K562 (cell line): Measurements from ENCODE around the gene ATXN1. TPM values are rescaled to one million over a fixed set of nuclear protein-coding genes. Genes with fewer than 3 reads are reported as not detected.

Experiments used
- CBFA2T3 ChIP-seq: fragments of 450-650 bp; IDR thresholded peaks from 2 replicates; pipeline ENCODE4 v1.6.1; 2017
- HCFC1 ChIP-seq: IDR thresholded peaks from 2 replicates; pipeline ENCODE4 v1.6.1; 2012; ENCODE audit warnings: low read depth, low read length, improper control_type of control experiment
- NEUROD1 ChIP-seq: fragments of 150-350 bp; IDR thresholded peaks from 2 replicates; pipeline ENCODE4 v1.6.1; 2014; ENCODE audit warnings: borderline replicate concordance, low read length, low read depth; ENCODE audit not compliant: partially characterized antibody
- RAD51 ChIP-seq: fragments of 450-650 bp; IDR thresholded peaks from 2 replicates; pipeline ENCODE4 v1.7.1; 2016; ENCODE audit warnings: low read depth, mild to moderate bottlenecking, borderline replicate concordance
- RBM14 ChIP-seq: fragments of 200-400 bp; formaldehyde crosslinking; IDR thresholded peaks from 2 replicates; pipeline ENCODE4 v1.6.1; 2018; ENCODE audit warnings: low read depth, mild to moderate bottlenecking, low read length, moderate library complexity, borderline replicate concordance; ENCODE audit not compliant: insufficient read depth
- SMARCA5 ChIP-seq: fragments of 450-650 bp; IDR thresholded peaks from 2 replicates; pipeline ENCODE4 v1.6.1; 2016
- polyA plus RNA-seq, 8 experiments: library from polyadenylated mRNA; depleted of rRNA in 4 of 8; stranded (reverse) in 5 of 8; unstranded in 3 of 8; fragments of >200 nt; fragmentation: Nextera tagmentation in 2 of 8; fragmentation: Illumina TruSeq in 1 of 8; extraction: Ambion mirVana in 2 of 8; extraction: Trizol in 1 of 8; gene quantifications; 2 replicates each; pipeline versions ENCODE4 v1.2.1 to v1.2.3, GENCODE V29; 2011 to 2014; ENCODE audit warnings: inconsistent platforms in 1 of 8, missing spikeins in 1 of 8
- total RNA-seq, 7 experiments: library from RNA; depleted of rRNA in 6 of 7; stranded (reverse); fragments of >200 nt in 6 of 7; fragmentation: Illumina TruSeq in 2 of 7; extraction: Trizol in 2 of 7; gene quantifications; 2 replicates each; pipeline versions ENCODE4 v1.2.1 to v1.2.3, GENCODE V29; 2011 to 2021; ENCODE audit warnings: low replicate concordance in 1 of 7
- TF ChIP-seq, protein P1 (sequence below): fragments of 450-650 bp; IDR thresholded peaks from 2 replicates; pipeline ENCODE4 v1.6.1; 2016; ENCODE audit warnings: low read depth
- TF ChIP-seq, protein P2 (sequence below): fragments of 450-650 bp; IDR thresholded peaks from one replicate; pipeline ENCODE4 v1.6.1; 2018; ENCODE audit warnings: mild to moderate bottlenecking, moderate library complexity; ENCODE audit not compliant: partially characterized antibody
- TF ChIP-seq, protein P3 (sequence below), 2 experiments: fragments of 450-650 bp; IDR thresholded peaks; 2 replicates each; pipeline ENCODE4 v1.6.1; 2016; ENCODE audit warnings: mild to moderate bottlenecking in 2 of 2, borderline replicate concordance in 1 of 2, low read depth in 1 of 2, moderate library complexity in 1 of 2

Gene ATXN1
- total and polyA plus RNA-seq, 9 of the 15 experiments (the other 6 are each of a cell fraction or from before 2014, with no cell fraction given): under 0.01 to 1.2 (median 0.58) TPM

DNA sequence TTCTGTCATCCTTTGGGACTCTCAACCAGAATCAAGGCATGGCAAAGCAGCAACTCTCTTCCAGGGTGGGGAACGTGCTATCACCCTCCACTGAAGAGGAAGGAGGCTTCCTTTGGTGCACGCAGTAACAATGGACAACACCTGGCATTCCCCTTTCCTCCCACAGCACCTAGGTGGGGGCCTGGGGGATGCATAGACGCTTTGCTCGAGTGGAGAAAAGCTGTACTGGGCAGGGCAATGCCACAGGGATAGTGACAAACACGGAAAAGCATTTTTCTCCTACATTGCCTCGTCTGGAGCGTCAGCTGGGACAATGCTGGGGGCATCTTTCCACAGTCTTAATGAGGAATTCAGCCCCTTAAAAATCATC lies 439.9 kb downstream of the ATXN1 start (continued):
- TF ChIP-seq, protein P1, sequence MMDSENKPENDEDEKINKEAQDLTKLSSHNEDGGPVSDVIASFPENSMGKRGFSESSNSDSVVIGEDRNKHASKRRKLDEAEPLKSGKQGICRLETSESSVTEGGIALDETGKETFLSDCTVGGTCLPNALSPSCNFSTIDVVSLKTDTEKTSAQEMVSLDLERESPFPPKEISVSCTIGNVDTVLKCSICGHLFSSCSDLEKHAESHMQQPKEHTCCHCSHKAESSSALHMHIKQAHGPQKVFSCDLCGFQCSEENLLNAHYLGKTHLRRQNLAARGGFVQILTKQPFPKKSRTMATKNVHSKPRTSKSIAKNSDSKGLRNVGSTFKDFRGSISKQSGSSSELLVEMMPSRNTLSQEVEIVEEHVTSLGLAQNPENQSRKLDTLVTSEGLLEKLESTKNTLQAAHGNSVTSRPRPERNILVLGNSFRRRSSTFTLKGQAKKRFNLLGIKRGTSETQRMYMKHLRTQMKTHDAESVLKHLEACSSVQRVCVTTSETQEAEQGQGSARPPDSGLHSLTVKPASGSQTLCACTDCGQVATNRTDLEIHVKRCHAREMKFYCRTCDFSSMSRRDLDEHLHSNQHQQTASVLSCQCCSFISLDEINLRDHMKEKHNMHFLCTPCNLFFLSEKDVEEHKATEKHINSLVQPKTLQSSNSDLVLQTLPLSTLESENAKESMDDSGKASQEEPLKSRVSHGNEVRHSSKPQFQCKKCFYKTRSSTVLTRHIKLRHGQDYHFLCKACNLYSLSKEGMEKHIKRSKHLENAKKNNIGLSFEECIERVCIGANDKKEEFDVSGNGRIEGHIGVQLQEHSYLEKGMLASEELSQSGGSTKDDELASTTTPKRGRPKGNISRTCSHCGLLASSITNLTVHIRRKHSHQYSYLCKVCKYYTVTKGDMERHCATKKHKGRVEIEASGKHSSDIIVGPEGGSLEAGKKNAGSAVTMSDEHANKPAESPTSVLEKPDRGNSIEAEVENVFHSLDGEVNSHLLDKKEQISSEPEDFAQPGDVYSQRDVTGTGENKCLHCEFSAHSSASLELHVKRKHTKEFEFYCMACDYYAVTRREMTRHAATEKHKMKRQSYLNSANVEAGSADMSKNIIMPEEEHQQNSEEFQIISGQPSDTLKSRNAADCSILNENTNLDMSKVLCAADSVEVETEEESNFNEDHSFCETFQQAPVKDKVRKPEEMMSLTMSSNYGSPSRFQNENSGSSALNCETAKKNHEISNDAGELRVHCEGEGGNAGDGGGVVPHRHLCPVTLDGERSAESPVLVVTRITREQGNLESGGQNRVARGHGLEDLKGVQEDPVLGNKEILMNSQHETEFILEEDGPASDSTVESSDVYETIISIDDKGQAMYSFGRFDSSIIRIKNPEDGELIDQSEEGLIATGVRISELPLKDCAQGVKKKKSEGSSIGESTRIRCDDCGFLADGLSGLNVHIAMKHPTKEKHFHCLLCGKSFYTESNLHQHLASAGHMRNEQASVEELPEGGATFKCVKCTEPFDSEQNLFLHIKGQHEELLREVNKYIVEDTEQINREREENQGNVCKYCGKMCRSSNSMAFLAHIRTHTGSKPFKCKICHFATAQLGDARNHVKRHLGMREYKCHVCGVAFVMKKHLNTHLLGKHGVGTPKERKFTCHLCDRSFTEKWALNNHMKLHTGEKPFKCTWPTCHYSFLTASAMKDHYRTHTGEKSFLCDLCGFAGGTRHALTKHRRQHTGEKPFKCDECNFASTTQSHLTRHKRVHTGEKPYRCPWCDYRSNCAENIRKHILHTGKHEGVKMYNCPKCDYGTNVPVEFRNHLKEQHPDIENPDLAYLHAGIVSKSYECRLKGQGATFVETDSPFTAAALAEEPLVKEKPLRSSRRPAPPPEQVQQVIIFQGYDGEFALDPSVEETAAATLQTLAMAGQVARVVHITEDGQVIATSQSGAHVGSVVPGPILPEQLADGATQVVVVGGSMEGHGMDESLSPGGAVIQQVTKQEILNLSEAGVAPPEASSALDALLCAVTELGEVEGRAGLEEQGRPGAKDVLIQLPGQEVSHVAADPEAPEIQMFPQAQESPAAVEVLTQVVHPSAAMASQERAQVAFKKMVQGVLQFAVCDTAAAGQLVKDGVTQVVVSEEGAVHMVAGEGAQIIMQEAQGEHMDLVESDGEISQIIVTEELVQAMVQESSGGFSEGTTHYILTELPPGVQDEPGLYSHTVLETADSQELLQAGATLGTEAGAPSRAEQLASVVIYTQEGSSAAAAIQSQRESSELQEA: no peak
- TF ChIP-seq, protein P2, sequence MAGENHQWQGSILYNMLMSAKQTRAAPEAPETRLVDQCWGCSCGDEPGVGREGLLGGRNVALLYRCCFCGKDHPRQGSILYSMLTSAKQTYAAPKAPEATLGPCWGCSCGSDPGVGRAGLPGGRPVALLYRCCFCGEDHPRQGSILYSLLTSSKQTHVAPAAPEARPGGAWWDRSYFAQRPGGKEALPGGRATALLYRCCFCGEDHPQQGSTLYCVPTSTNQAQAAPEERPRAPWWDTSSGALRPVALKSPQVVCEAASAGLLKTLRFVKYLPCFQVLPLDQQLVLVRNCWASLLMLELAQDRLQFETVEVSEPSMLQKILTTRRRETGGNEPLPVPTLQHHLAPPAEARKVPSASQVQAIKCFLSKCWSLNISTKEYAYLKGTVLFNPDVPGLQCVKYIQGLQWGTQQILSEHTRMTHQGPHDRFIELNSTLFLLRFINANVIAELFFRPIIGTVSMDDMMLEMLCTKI: no peak
- TF ChIP-seq CBFA2T3 (no peak), RBM14 (no peak), NEUROD1 (no peak), RAD51 (no peak), SMARCA5 (no peak), HCFC1 (no peak)
- TF ChIP-seq, protein P3, sequence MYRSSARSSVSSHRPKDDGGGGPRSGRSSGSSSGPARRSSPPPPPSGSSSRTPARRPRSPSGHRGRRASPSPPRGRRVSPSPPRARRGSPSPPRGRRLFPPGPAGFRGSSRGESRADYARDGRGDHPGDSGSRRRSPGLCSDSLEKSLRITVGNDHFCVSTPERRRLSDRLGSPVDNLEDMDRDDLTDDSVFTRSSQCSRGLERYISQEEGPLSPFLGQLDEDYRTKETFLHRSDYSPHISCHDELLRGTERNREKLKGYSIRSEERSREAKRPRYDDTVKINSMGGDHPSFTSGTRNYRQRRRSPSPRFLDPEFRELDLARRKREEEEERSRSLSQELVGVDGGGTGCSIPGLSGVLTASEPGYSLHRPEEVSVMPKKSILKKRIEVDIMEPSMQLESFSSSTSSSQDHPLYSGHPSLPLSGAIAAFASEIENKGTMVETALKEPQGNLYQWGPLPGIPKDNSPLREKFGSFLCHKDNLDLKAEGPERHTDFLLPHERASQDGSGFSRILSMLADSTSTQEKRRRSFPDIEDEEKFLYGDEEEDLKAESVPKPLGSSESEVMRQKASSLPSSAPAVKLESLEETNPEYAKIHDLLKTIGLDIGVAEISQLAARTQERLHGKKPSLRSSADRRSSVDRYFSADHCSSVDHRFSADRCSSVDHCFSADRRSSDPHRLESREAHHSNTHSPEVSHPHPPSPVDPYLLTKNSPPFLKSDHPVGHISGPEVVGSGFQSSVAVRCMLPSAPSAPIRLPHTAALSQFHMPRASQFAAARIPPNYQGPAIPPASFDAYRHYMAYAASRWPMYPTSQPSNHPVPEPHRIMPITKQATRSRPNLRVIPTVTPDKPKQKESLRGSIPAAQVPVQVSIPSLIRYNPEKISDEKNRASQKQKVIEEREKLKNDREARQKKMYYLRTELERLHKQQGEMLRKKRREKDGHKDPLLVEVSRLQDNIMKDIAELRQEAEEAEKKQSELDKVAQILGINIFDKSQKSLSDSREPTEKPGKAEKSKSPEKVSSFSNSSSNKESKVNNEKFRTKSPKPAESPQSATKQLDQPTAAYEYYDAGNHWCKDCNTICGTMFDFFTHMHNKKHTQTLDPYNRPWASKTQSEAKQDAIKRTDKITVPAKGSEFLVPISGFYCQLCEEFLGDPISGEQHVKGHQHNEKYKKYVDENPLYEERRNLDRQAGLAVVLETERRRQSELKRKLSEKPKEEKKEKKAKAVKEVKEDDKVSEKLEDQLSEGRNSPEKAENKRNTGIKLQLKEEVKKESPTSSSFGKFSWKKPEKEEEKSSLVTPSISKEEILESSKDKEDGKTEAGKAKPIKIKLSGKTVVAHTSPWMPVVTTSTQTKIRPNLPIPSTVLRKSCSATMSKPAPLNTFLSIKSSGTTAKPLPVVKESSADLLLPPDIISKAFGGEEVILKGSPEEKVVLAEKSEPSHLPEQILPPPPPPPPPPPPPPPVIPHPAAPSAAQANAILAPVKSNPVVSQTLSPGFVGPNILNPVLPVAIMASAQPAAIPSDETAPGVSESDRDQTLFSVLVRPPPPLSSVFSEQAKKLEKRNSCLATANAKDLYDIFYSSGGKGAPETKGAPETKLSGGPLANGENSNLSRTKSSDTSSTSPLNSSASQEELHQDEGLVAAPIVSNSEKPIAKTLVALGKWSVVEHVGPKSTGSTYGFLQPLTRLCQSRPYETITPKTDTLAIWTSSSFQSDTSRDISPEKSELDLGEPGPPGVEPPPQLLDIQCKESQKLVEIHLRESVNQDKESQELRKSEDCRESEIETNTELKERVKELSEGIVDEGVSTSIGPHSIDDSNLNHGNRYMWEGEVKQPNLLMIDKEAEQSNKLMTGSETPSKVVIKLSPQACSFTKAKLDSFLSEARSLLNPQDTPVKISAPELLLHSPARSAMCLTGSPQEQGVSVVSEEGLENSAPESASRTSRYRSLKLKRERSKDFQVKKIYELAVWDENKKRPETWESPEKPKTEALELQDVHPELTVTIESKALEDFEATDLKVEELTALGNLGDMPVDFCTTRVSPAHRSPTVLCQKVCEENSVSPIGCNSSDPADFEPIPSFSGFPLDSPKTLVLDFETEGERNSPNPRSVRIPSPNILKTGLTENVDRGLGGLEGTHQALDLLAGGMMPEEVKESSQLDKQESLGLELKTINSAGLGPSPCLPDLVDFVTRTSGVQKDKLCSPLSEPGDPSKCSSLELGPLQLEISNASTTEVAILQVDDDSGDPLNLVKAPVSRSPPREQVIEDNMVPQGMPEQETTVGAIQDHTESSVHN (IDR thresholded peaks at IDR 0.05; ENCODE audit: borderline replicate concordance in 1 of 2, low read depth in 1 of 2): no peak
